Measurements from ENCODE around the gene S100A11.

GRCh38 chr1:152014943-152015342, 21.9 kb downstream of the S100A11 start:
- no peak for TF ChIP-seq JUND (IDR thresholded peaks at IDR 0.05)
- TF ChIP-seq RCOR1 (IDR thresholded peaks at IDR 0.05; ENCODE audit: low read length), result no peak
- no peak for TF ChIP-seq TEAD4 (IDR thresholded peaks at IDR 0.05; ENCODE audit: borderline replicate concordance, insufficient read depth)
- TF ChIP-seq, protein P1, sequence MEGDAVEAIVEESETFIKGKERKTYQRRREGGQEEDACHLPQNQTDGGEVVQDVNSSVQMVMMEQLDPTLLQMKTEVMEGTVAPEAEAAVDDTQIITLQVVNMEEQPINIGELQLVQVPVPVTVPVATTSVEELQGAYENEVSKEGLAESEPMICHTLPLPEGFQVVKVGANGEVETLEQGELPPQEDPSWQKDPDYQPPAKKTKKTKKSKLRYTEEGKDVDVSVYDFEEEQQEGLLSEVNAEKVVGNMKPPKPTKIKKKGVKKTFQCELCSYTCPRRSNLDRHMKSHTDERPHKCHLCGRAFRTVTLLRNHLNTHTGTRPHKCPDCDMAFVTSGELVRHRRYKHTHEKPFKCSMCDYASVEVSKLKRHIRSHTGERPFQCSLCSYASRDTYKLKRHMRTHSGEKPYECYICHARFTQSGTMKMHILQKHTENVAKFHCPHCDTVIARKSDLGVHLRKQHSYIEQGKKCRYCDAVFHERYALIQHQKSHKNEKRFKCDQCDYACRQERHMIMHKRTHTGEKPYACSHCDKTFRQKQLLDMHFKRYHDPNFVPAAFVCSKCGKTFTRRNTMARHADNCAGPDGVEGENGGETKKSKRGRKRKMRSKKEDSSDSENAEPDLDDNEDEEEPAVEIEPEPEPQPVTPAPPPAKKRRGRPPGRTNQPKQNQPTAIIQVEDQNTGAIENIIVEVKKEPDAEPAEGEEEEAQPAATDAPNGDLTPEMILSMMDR (IDR thresholded peaks at IDR 0.05), result no peak
- no peak for TF ChIP-seq SIN3A (IDR thresholded peaks at IDR 0.05; ENCODE audit: borderline replicate concordance, low read depth, low read length)
- TF ChIP-seq RXRA (IDR thresholded peaks at IDR 0.05; ENCODE audit: borderline replicate concordance, low read depth), result no peak
- no peak for TF ChIP-seq RFX5 (IDR thresholded peaks at IDR 0.05; ENCODE audit: low read length)
